GM18870 (cell line): ENCODE results near the gene MPRIP.

Source experiments
- ATAC-seq: cut with Tn5 transposase; IDR thresholded peaks from one replicate; pipeline ENCODE4 v1.9.1; 2021; ENCODE audit warnings: moderate library complexity; ENCODE audit not compliant: unreplicated experiment

MPRIP gene

DNA sequence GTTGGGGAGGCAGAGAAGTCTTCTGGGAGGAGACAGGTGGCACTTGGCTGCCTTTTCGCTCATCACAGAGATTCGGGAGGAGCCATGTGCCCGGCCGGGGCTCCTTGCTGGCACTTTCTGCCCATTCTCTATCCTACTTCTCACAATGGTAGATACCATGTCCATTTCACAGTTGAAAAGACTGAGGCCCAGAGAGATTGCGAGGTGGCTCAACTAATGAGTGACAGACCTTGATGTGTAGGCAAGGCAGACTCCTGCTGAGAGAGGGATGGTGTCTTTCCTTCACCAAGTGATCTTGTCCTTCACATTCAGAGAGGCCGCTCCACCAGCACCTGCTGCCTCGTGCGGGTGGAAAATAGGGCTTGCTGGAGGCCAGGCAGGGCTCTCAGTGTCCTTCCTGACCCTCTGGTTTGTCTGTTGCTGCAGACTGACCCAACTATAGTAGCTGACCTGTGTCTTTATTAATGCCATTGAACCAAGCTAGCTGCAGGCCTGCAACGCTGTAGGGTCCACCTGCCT, 42.1 kb downstream of the MPRIP start:
- no peak for ATAC-seq

DNA sequence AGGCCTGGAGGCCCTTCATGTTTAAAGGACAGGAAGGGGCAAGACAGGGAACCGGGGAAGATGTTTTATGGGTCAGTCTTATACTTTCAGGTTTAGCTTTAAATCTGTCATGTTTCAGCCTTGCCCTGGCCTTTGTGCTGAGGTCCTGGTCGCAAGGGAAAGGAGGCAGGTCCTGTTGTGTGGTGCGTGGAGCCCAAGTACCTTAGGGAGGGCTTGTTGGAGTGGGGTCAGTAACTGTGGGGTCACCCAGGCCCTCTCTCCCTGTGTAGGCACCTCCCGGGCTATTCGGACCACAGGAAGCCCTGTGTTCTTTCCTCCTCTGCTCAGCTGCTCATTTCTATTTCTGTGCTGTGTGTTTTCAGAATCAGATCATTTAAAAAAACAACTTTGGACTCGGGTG, 42.7 kb downstream of the MPRIP start:
- no peak for ATAC-seq

DNA sequence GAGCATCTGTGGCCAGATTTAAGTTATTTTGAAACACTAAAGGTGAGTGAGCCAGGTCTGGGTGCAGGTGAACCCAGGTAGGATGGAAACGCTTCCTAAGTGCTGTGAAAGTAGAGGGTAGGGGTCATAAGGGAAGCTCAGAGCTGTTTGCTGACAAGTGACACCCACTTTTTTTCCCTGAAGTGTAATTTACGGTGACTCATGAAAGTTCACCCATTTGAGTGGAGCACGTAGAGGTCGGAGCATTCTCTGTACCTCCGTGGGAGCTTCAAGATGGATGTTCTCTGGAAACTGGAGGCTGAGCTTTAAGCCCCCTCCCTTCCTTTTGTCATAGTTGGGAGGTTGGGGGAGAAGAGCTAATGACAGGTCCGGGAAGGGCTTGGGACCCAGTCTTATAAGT, 44.3 kb downstream of the MPRIP start:
- ATAC-seq: no peak

DNA sequence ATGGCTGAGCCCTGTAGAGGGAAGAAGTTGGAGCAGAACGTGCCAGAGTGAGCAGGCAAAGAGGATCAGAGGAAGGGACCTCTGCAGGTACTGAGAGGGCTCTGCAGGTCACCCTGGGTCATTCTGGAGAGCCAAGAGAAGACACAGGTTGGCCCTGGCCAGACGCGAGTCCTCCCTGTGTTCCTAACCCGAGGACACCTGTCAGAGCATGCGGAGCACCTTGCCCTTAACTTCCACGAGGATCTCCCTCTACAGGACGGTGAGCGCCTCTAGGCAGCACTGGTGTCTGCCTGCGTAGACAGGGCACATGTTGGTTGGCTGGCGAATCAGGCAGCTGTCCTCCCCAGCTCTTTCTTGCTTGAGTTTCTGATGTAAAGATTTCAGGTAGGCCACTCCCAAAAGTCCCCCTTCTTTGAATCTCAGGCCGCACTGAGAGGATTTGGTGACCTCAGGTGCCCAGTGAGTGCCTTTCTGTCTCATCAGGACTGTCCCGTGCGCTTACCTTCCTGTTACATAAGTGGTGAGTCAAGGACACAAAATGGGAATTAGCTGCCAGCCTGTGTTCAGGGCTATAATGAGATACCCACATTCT, 45.3 kb downstream of the MPRIP start:
- ATAC-seq: no peak

DNA sequence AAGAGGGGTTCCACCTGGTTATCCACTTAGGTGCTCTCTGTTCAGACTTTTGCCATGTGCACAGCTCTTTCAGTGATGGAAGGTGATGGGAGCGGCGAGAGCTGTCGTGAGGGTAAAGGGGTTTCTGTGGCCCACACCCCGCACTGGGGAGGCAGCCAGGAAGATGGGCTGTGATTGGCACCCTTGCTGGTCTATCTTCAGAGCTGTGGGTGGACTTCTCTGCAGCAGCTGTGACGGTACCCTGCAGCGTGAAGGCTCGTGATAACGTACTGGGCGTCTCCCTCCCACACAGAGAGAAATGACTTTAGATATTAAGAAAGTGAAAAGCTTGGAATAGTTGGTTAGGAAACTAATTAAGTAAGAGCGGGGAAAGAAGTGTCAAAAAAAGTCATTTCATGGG, 45.8 kb downstream of the MPRIP start:
- no peak for ATAC-seq

DNA sequence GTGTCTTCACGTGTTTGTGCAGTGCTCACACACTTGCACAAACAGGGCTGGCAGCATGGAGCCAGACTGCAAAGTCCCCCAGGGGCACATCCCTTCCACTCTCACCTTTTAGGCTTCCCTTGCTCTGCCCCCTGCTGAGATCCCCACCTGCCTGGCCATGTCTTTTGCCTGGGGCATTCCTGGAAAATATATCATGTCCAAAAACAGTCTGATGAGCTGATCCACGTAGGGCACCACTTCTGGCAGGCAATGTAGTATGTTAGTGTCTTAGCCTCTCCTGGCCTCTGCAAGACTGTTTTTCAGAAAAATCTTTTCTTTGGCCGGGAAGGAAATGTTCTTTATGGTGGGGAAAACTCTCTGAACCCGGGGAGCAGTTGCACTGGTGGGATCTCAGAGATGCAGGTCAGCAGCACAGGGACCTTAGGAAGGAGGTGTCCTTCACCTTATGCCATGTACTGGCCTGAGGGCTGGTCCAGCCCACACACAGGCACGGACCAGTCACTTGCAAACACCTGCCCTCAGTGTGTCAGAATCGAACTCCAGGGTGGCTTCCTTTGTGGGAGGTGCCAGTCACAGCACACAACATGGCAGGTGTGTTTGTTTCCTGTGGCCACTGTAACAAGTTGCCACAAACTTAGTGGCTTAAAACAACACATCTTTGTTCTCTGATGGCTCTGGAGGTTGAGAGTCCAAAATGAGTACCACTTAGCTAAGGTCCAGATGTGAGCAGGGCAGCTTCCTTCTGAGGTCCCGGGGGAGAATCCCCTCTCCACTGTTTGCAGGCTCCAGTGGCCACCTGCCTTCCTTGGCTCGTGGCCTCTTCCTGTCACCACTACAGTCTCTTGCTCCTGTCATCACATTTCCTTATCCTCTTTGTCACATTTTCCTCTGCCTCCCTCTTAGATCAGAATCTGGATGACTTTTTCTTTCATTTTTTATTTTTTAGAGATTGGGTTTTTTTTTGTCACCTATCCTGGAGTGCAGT, 46.6 kb downstream of the MPRIP start:
- no peak for ATAC-seq

DNA sequence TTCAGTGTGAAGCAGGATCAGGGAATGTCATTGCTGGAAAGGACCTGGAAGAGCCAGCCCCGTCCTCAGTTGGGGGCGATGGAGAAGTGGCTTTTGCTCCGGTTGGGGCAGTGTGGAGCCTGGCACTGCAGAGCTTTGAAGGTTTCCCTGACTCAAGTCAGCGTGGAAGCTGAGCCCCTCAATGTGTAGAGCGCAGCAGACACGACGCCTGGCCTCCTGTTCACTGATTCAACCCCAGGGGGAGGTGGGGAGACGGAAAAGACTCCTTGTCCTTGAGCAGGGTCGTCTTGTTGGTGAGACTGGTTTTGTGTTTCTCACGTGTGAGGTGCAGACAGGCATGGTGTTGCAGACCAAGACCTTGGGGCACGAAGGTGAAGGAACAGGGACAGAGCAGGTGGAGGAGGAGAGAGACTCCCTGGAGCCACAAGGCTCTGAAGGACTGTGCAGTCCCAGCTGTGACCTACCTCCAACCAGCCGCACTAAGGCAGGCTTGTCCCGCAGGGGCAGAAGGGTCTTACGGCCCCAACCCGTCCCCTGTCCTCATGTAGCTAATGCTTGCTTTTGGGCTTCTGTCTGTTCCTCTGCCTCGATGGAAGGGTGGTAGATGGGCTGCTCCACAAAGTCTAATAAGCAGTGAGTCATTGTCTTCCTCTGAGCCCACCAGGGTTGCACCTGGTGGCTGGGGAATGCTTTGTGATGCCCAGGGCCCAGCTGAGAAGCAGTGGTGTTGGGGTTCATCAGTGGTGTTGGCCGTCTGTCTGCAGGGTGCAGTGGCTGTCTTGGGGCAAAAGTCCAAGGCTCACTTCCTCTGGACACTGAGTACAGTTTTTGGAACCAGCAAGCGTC, 47.8 kb downstream of the MPRIP start:
- no peak for ATAC-seq

DNA sequence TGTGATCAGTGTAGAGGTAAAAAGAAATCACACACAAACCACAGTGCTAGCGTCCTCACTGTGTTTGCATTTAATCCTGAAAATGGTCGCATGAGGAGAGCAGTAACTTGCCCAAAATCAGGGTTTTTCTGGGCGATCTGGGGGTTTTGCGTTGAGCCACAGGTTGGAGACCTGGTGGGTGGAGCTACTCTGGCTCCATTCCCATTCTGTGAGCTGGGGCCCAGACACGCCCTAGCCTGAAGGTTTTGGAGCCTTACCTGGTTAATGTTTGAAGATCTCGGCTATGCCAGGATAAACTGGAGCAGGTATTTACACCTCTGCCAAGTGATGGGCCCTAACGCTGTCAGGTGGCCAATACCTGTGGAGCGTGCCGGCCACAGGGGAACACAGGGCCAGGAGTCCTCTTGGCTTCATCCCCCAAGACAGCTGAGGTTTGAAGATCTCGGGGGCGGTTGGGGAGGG, 48.4 kb downstream of the MPRIP start:
- ATAC-seq: no peak

DNA sequence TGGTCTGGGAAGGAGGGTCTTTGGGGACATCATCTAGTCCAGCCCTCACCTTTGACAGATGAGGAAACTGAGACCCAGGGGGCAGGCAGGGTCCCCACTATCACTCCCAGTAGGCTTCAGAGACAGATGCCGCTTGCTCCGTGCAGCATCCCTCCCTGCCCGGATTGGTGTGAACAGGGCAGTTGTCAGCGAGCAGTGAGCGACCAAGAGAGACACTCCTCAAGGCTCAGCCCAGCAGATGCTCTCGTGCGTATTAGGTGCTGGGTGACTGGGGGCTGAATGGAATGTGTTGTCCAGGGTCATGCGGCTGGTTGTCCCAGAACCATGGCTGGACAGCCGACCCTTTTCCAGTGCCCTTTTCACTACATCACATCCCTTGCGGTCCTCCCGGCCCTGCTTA, 49.0 kb downstream of the MPRIP start:
- no peak for ATAC-seq

DNA sequence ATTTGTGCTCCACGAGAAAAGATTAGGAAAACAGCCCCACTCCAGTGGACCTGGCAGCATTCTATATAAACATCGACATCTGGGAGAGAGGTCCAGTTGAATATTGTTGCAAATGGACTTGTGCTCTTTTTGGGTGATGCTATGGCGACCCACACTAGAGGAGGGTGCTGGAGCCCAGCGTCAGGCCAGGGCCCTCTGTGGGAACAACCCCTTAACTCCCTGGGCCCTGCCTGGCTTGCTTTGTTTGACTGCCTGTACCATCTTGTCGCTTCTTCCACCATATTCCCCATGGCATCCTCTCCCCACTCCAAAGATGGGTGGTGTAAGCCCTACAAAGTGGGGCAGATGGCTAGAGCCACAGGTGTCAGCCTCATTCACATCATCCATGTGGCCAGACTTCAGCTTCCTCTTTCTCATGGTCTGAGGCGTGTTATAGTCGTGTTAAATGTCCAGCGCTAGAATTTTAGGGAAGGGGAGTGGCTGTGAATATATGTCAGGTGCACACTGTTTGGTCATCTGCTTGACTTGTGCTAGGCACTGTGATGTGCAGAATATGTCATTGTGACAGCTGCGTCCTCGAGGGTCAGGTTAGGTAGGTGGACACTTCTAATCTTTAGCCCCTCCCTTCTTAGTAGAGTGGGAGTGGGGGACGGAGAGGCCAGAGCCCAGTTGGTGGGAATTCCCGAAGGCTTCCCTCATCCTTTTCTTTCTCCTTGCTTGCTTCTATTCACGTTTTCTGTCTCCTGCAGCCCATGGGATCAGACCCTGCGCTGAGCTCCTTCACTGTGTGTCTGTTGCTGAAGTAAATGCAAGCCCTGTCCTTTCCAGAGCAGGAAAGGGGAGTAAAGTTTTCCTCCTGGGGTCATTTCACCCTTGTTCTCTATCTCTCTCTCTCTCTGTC, 49.8 kb downstream of the MPRIP start:
- no peak for ATAC-seq

DNA sequence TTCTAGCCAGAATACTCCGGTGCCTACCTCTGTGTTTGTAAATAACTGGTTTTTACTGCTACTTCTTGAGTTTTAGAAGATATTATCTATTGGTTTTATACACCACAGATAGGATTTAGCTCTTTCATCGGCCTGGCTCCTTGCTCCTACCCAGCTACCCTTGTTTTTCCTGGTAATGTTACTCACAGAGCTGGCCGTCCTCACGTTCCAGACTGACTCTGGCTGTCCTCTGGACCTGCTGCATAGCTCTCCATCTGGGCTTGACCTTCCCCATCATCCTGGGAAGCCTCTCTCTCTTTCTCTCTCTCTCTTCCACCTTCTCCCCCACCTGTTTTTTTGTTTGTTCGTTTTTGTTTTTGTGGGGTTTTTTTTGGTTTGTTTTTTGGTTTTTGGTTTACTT, 51.5 kb downstream of the MPRIP start:
- no peak for ATAC-seq

DNA sequence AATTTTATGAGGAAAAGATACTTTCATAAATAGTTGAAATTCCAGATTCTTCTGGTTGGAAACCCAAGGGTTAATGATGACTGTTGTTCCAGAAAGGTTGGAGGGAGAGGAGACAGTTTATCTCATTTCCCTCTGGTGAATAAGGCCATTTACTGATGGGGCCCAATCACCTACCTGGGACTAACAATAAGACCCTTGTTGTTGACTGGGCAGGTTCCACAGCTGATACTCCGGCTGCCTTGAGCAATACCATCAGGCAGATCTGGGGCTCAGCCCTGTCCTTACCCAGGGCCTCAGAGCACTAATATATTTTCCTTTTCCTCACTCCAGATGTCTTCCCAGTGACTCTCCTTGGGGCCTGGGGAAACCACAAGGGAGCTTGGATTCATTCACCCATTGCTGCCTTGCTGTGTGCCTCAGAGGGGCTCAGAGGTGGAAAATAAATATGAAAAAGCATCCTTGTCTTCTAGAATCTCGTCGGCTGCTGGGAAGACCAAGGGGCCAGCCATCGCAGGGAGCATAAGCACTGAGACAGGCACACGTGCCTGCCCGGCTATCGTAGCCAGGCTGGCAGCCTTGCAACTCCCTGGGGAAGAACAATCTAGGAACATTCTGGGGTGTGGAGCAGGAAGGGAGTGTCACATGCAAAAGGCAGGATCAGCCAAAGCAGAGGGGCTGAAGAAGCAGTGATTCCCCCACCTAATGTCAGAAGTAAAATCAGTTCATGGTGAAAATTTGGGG, 54.4 kb downstream of the MPRIP start:
- no peak for ATAC-seq

DNA sequence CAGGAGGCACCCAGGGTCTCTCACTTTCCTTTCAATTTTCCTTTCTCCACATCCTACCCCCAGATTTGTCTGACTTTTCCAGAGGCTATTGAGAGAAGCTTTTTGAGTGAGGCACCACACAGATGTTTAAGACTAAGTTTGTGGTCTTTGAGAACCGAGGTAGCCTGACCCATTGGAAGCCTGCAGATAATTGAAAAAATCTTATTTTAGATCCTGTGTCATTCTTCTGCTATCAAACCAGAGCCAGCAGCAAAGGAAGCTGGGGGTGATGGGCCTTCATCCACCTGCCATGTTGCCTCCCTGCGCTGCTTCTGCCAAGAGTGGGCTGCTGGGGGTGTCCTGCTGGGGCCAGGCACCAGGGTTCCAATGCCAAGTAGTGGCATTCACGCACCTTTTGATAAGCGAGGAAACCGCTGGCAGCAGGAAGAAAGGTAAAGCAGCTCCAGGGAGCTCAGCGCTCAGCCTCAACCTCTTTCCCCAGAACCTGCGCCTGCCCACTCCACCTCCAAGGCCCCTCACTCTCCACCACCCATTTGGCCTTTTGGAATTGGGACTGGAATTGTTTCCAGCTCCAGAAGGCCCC, 55.6 kb downstream of the MPRIP start:
- ATAC-seq: no peak

DNA sequence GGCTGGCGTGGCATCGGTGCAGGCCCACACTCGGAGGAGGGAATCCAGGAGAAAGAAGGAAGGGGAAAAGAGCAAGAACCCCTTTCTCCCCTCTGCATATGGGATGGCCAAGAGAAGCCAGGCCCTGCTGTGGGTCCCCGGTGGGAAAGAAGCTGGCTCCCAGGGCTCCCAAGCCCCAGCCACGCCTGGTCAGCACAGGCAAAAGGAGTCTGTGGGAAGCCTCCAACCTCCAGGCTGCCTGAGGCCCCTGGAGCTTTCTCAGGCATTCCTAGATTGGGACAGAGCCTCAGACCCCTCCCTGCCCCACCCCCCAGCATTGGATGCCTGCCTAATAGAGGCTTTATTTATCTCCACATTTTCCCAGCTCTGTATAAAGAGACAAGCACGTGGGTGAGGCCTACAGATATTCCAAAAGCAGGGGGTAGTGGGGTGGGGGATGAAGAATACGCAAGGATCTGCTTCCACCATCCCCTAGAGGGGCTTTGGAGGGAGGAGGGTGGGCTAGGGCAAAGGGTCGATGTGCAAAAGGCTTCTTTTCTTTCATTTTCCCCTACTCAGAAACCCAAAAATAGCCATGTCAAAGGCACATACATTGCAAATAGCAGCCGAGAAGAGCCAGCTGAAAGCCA, 56.4 kb downstream of the MPRIP start:
- no peak for ATAC-seq

DNA sequence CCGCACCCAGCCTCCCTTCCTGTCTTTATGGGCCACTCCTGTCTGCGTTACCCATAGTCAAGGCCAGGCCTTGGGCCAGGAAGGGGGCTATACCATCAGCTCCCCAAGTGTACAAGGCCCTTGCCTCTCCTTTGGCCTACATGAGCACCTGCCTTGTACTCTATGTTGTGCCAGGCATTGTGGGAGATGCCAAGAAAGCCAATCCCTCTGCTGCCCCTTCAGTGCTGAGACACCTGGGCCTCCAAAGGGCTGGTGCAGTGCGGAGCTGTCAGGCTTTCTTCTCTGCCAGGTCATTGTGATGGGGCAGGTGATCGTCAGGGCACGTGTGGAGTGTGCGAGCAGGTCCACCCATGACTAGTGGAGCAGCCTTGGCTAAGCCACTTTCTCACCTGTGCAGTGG, 59.9 kb downstream of the MPRIP start:
- ATAC-seq: no peak

DNA sequence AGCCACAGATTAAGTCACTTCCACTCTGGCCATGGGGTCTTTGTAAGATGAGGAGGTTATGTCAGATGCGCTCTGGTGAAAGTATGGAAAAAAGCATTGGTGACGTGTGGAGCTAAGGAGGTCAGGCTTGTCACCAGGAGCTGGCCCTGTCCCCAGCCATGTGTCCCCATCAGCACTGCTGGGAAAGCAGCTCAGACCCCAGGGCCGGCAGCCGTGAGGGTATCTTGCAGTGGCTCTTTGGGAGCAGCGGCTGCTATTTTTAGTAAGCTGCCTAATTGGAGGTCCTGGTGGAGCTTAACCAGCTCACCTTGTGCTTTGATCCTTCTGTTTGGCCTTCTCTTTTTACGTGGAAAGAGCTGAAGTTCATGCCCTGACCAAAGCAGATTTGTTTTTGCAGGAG, 60.9 kb downstream of the MPRIP start:
- no peak for ATAC-seq

DNA sequence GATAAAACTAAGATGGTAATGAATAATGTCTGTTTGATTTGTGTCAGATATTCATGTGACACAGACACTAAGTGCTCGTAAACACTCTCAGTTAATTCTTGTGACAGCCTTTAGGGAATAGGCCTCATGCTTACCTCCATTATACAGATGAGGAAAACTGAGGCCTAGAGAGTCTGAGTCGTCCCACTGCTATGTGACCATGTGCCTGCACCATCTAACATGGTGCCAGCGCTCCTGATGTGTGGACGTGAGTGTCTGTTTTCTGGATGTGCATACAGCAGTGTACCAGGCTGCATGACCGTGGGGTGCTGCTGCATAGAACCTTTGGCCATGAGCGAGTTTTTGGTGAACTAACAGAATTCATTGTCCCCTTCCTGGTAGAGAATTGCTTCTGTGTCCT, 61.8 kb downstream of the MPRIP start:
- ATAC-seq: no peak

DNA sequence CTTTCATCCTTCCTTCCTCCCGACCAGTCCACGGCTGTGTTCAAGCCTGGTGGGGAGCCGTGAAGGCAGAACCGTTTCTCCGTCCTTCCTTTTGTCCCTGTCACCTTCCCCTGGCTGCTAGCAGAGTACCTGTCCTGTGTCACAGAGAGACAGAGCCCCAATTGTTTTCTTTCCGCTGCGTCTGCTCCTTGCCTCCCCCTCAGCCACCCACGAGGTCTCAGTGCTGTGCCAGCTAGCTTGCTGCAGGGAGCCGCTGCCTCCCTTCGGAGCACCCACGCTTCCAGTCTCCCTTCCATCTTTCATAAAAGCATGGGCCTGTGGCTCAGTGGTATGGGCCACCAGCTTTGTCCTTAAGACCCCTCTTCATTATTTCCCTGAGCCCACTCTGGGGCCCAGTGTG, 62.2 kb downstream of the MPRIP start:
- no peak for ATAC-seq

DNA sequence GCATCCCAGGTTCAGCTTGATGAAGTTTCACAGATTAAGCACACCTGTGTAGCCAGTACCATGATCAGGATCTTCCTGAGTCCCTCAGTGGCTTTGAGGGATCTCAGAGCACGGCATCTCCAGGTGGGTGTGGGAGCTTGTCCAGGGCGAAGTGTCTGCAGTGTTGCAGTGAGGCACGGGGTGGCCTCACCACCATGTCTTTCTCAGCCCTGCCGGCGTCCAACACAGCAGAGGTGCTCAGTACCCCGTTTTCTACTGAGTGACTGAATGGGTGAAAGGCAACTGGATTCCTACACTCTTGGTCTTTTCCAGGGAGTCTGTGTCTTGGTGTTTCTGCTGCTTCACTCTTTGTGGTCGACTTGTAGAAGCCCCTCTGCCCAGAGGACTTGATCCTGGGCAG, 63.7 kb downstream of the MPRIP start:
- no peak for ATAC-seq
